HG03135 (cell line): ENCODE measurements around the gene ZNF496.

Experiments used
- ATAC-seq: cut with Tn5 transposase; IDR thresholded peaks from one replicate; pipeline ENCODE4 v1.9.1; 2021; ENCODE audit warnings: mild to moderate bottlenecking, moderate library complexity; ENCODE audit not compliant: unreplicated experiment

ZNF496 gene

GRCh38 chr1:247329097-247329617 lies 2.5 kb downstream of the ZNF496 start:
- ATAC-seq, result no peak

DNA sequence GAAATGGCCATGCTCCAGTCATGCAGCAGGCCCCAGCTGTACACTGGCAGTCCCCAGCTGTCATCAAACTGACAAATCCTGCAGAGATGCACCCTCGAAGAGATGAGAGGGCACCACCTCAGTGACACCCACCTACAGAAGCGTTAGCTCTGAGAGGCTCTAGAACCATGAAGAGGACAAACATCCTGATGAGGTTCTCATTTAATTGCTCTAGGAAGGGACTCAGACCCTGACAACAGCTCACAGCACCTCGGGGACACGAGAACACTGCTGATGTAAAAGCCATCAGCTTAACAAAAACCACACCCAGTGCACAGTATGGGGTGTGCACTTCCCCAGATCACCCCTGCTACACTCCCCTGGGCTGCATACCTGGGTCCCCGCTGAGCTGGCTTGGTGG lies 3.4 kb downstream of the ZNF496 start:
- no peak for ATAC-seq

GRCh38 chr1:247326411-247327130 lies 5.1 kb downstream of the ZNF496 start:
- ATAC-seq, result no peak

DNA sequence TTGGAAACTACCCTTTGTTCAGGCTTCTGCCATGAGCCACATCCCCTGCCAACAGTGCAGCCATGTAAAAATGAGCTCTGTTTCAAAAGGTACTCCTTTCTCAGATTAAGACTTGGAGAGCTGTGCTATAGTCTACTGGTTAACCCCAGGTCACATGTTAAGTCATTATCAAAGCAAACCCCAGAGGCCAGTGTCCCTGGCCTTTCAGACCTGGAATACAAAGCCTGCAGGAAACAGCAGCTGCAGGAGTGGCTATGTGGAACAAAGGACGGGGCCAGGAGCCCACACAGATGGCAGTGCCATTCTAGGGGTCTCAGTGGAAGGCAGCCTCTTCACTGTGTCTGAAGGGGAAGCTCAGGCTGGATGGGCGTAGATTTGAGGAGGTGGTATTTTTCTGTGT lies 6.7 kb downstream of the ZNF496 start:
- no peak for ATAC-seq

DNA sequence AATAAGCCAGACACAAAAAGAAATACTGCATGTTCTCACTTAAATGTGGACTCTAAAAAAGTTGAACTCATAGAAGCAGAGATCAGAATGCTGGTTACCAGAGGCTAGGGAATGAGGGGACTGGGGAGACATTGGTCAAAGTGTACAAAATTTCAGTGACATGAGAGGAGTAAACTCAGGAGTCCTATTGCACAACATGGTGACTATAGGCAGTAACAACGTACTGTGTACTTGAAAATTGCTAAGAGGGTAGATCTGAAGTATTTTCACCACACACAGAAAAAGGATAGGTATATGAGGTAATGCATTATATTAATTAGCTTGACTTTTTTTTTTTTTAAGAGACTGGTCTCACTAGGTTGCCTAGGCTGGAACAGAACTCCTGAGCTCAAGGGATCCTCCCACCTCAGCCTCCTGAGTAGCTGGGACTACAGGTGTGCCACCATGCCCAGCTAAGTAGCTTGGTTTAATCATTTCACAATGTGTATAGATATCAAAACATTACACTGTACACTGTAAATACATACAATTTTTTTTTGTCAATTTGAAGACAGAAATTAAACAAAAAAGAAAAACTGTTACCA lies 7.4 kb downstream of the ZNF496 start:
- no peak for ATAC-seq

DNA sequence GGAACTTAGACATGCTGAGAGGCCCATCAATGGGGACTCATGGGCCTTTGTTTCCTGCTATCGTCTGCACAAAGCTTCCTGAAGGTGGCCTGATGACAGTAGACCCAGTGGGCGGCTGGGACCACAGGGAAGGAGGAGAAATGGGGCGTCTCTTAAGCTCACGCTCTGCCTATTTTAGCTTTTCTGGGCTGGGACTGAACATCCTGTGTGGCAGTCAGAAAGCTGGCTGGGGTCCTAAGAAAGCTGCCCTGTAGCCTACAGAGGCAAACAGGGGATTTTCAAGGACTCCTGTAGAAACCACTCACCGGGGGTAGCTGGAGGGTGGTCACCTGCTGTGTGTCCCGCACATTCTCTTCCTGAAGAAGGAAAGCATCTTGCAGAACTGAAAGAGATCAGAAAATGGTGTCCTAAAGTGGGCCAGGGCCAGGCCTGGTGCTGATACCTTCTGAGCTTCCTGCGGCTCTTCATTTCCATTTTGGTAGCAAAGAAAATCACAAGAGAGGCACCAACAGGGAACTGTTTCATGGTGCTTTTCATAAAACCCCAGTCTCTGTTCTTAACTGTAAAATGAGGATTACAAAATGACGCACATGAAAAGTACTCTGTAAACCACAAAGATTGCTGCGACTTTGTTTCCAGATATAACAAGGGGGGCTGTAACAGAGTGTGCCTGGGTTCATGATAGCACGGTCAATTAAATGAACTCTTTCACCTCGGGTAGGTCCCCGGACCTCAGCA lies 8.6 kb downstream of the ZNF496 start:
- ATAC-seq, result no peak

DNA sequence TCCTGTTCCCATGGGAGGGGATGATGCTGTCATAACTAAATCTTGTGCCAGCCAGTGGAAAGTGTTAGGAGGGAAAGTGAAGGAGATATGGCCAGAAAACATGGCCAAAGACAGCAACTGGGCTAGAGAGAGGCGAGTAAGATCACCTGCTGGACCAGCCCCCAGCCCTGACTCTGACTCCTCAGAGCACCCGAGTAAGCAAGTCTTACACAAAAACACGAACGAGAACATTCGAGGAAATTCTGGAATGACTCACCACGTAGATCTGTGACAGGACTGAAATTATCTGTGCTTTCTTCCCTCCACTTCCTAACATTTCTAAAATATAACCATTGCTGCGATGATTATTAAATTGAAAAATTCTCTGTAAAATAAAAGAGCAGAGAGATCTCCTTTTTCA lies 9.2 kb downstream of the ZNF496 start:
- ATAC-seq, result no peak

GRCh38 chr1:247317702-247318101 lies 14.0 kb downstream of the ZNF496 start:
- no peak for ATAC-seq

GRCh38 chr1:247316590-247317197 lies 15.0 kb downstream of the ZNF496 start:
- ATAC-seq, result no peak

GRCh38 chr1:247304031-247304430 lies 27.6 kb downstream of the ZNF496 start:
- ATAC-seq, result no peak

DNA sequence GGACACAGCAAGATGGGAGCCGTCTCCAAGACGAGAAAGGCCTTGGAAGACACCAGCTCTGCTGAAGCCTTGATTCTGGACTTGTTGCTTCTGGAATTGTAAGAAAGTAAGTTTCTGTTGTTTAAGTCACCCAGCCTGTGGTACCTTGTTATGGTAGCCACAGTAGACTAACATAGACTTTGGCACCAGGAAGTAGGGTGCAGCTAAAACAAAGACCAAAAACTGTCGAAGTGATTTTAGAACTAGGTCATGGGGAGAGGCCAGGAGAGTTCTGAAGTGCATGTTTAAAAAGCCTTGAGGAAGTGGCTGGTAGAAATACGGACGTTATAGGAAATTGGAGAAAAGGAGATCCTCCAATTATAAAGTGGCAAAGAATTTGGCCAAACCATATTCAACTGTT lies 28.5 kb downstream of the ZNF496 start:
- ATAC-seq, result no peak

DNA sequence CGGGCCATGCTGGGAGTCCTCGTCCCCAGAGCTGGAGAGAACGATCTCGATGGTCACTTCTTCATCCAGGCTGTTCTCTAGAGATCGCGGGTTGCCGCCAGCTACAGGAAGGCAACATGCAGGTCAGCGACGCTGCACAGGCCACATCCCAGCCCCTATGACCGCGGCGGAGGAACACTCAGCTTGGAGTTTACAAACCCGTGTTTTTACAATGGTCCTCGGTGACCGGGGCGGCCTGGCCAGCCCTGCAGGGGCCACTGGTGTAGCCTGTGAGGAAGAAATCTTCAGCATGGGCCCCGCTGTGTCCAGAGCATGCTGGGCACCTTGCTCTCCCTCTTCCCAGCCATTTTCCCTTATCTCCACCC lies 30.5 kb downstream of the ZNF496 start:
- ATAC-seq, result no peak

- no peak for ATAC-seq
These were observed 31.0 kb downstream of the ZNF496 start for GRCh38 chr1:247300491-247301175.

- ATAC-seq, result no peak
These were observed 31.8 kb downstream of the ZNF496 start for GRCh38 chr1:247299723-247300381.

- ATAC-seq, result no peak
These were observed 33.0 kb downstream of the ZNF496 start for GRCh38 chr1:247298701-247299100.

- no peak for ATAC-seq
These were observed 33.6 kb downstream of the ZNF496 start for GRCh38 chr1:247298124-247298481.

- no peak for ATAC-seq
These were observed 34.2 kb downstream of the ZNF496 start for GRCh38 chr1:247297263-247298123.

- no peak for ATAC-seq
These were observed 35.0 kb downstream of the ZNF496 start for GRCh38 chr1:247296599-247297180.

- ATAC-seq, result no peak
These were observed 35.9 kb downstream of the ZNF496 start for GRCh38 chr1:247295746-247296145.
